K562 (cell line): ENCODE results near the gene ATP9B. TPM values are rescaled to one million over a fixed set of nuclear protein-coding genes. Genes with fewer than 3 reads are reported as not detected.

ENCODE experiments used
- ATAC-seq: fragments of 200-7000 bp; cut with Tn5 transposase; 3 replicates; pipeline ENCODE4 v1.9.1; 2020; ENCODE audit warnings: moderate library complexity
- BruUV-seq: library from RNA; stranded (reverse); fragments of 400-500 nt; replicated peaks from 2 replicates; lab custom pipeline; 2021; lab: Mats Ljungman, UMichigan
- CTCF ChIA-PET: fragments of 300-600 bp; formaldehyde crosslinking; extraction: SDS; loops from one replicate; lab custom pipeline; 2021; ENCODE audit warnings: low intra/inter-chr PET ratio; lab: Yijun Ruan, JAX
- POLR2A ChIA-PET: fragments of 300-600, 350-650 bp; sonication (Branson Sonifier 250); formaldehyde crosslinking; extraction: SDS; loops from one replicate; lab custom pipeline; 2021; ENCODE audit warnings: antibody characterized with exemption, inconsistent platforms; lab: Yijun Ruan, JAX
- DNase-seq, 4 experiments: peaks; one replicate each; pipeline versions ENCODE4 v3.0.0 to v3.0.0-alpha.2; 2011 to 2018; ENCODE audit warnings: low spot score in 3 of 4, mixed read lengths in 3 of 4; ENCODE audit errors: extremely low read depth in 1 of 4
- FAIRE-seq: peaks from 2 replicates; lab custom pipeline; 2011; peaks lifted over from hg19 to GRCh38; lab: Jason Lieb, UNC
- H2AFZ ChIP-seq: 2 replicates; pipeline ENCODE4 v1.6.0; 2011; ENCODE audit warnings: low read depth, low read length, control low read depth, inconsistent platforms
- H3K27ac ChIP-seq: fragments of 200-600 bp; 3 replicates; pipeline ENCODE4 v1.8.0; 2011; ENCODE audit warnings: low read depth, mild to moderate bottlenecking, control low read depth, inconsistent platforms, low read length, moderate library complexity, mixed read lengths; ENCODE audit errors: extremely low read depth
- H3K27me3 ChIP-seq, 2 experiments: fragments of 300-600 bp in 1 of 2; 2 replicates in 1 of 2; 3 replicates in 1 of 2; pipeline versions ENCODE4 v1.6.0 to v1.8.0; 2011; ENCODE audit warnings: inconsistent platforms in 2 of 2, low read length in 2 of 2, mild to moderate bottlenecking in 1 of 2, mixed read lengths in 1 of 2, moderate library complexity in 1 of 2; ENCODE audit not compliant: control insufficient read depth in 2 of 2, insufficient read depth in 2 of 2
- H3K36me3 ChIP-seq: fragments of 300-600 bp; 3 replicates; pipeline ENCODE4 v1.8.0; 2011; ENCODE audit warnings: mild to moderate bottlenecking, low read length, inconsistent platforms; ENCODE audit not compliant: control insufficient read depth, insufficient read depth
- H3K4me1 ChIP-seq, 2 experiments: fragments of 200-600 bp in 1 of 2; replicated peaks in 1 of 2; 2 replicates in 1 of 2; 3 replicates in 1 of 2; pipeline versions ENCODE4 v1.5.1 to v1.8.0; 2011; ENCODE audit warnings: inconsistent platforms in 2 of 2, low read length in 2 of 2, mild to moderate bottlenecking in 1 of 2, mixed read lengths in 1 of 2, moderate library complexity in 1 of 2; ENCODE audit not compliant: control insufficient read depth in 2 of 2, insufficient read depth in 2 of 2
- H3K4me2 ChIP-seq: 2 replicates; pipeline ENCODE4 v1.6.1; 2011; ENCODE audit warnings: low read length, control low read depth, inconsistent platforms, mixed read lengths; ENCODE audit not compliant: insufficient read depth
- H3K4me3 ChIP-seq: fragments of 200-600 bp; sonication (generic), shearing (Covaris generic); 2 replicates; pipeline ENCODE4 v1.5.1; 2016; ENCODE audit warnings: control low read depth, inconsistent platforms
- H3K79me2 ChIP-seq: fragments of 200-600 bp; 3 replicates; pipeline ENCODE4 v1.8.0; 2011; ENCODE audit warnings: low read length, inconsistent platforms; ENCODE audit not compliant: control insufficient read depth, insufficient read depth
- H3K9ac ChIP-seq, 2 experiments: 2 replicates each; pipeline versions ENCODE4 v1.6.0 to v1.6.1; 2011; ENCODE audit warnings: low read depth in 2 of 2, low read length in 2 of 2, control low read depth in 1 of 2, inconsistent platforms in 1 of 2, mild to moderate bottlenecking in 1 of 2, mixed read lengths in 1 of 2; ENCODE audit not compliant: insufficient read depth in 1 of 2
- H3K9me1 ChIP-seq: one replicate; pipeline ENCODE4 v1.6.0; 2011; ENCODE audit warnings: inconsistent platforms, mild to moderate bottlenecking, low read length, moderate library complexity; ENCODE audit not compliant: control insufficient read depth, insufficient read depth
- H3K9me3 ChIP-seq: replicated peaks from 2 replicates; pipeline ENCODE4 v1.5.1; 2011; ENCODE audit warnings: low read depth, low read length, inconsistent platforms; ENCODE audit not compliant: control insufficient read depth, insufficient read depth
- H4K20me1 ChIP-seq: replicated peaks from 2 replicates; pipeline ENCODE4 v1.6.1; 2011; ENCODE audit warnings: low read length, inconsistent platforms, mixed read lengths; ENCODE audit not compliant: control insufficient read depth, insufficient read depth
- IRF2 ChIP-seq: sonication (generic); formaldehyde crosslinking; IDR thresholded peaks from 2 replicates; pipeline ENCODE4 v1.8.1; 2022; ENCODE audit warnings: mild to moderate bottlenecking, missing genetic modification reagents
- NEUROD1 ChIP-seq: fragments of 150-350 bp; IDR thresholded peaks from 2 replicates; pipeline ENCODE4 v1.6.1; 2014; ENCODE audit warnings: borderline replicate concordance, low read length, low read depth; ENCODE audit not compliant: partially characterized antibody
- NR2F6 ChIP-seq: fragments of 450-650 bp; formaldehyde crosslinking; IDR thresholded peaks from 2 replicates; pipeline ENCODE4 v1.4.0; 2020; ENCODE audit warnings: mild to moderate bottlenecking
- POLR2AphosphoS5 ChIP-seq: IDR thresholded peaks from 2 replicates; pipeline ENCODE4 v1.6.1; 2011; ENCODE audit warnings: mild to moderate bottlenecking, low read depth, low read length, moderate library complexity; ENCODE audit not compliant: control insufficient read depth, insufficient read depth
- SAP30 ChIP-seq: fragments of 200-600 bp; sonication (generic); IDR thresholded peaks from 2 replicates; pipeline ENCODE4 v1.6.1; 2012; ENCODE audit warnings: borderline replicate concordance, low read depth, mild to moderate bottlenecking, moderate library complexity, low read length, control low read depth, inconsistent platforms; ENCODE audit not compliant: insufficient read depth, poor library complexity, severe bottlenecking
- TAL1 ChIP-seq: fragments of 450-650 bp; IDR thresholded peaks from 2 replicates; pipeline ENCODE4 v1.6.1; 2016; ENCODE audit warnings: mild to moderate bottlenecking
- ZNF124 ChIP-seq: sonication (generic); formaldehyde crosslinking; IDR thresholded peaks from 2 replicates; pipeline ENCODE4 v1.8.1; 2022; ENCODE audit warnings: missing genetic modification reagents
- ZNF436 ChIP-seq: fragments of 250-450, 450-650 bp; sonication (Bioruptor Pico); formaldehyde crosslinking; IDR thresholded peaks from 2 replicates; pipeline ENCODE4 v1.7.0; 2020; ENCODE audit warnings: mild to moderate bottlenecking
- ZNF507 ChIP-seq: conservative IDR thresholded peaks from 2 replicates; pipeline ENCODE4 v1.6.1; 2017; ENCODE audit warnings: missing genetic modification characterization, missing compliant biosample characterization
- ZNF511 ChIP-seq: sonication (generic); formaldehyde crosslinking; IDR thresholded peaks from 2 replicates; pipeline ENCODE4 v1.8.0; 2022; ENCODE audit warnings: mild to moderate bottlenecking, missing genetic modification reagents
- ZNF592 ChIP-seq: fragments of 450-650 bp; IDR thresholded peaks from 2 replicates; pipeline ENCODE4 v1.6.1; 2017; ENCODE audit warnings: antibody characterized with exemption, mild to moderate bottlenecking
- WGBS: fragments of 100-300 bp; shearing (Covaris generic); methylation state at CpG from one replicate; pipeline ENCODE4 v1.1.6; 2016; ENCODE audit warnings: low coverage, mixed read lengths; ENCODE audit not compliant: insufficient coverage; ENCODE audit errors: missing lambda C conversion rate; 5-methylcytosine and 5-hydroxymethylcytosine counted together
- in situ Hi-C: fragments of 300-500 bp; cut with MboI; formaldehyde crosslinking; loops from 4 replicates; pipeline ENCODE4 v1.15.0; 2018; ENCODE audit warnings: inconsistent platforms, mixed read lengths
- intact Hi-C: fragments of 100-400 bp; cut with micrococcal nuclease; formaldehyde crosslinking; loops from 2 replicates; pipeline ENCODE4 v1.14.2; 2022
- polyA plus RNA-seq, 8 experiments: library from polyadenylated mRNA; depleted of rRNA in 4 of 8; stranded (reverse) in 5 of 8; unstranded in 3 of 8; fragments of >200 nt; fragmentation: Nextera tagmentation in 2 of 8; fragmentation: Illumina TruSeq in 1 of 8; extraction: Ambion mirVana in 2 of 8; extraction: Trizol in 1 of 8; gene quantifications; 2 replicates each; pipeline versions ENCODE4 v1.2.1 to v1.2.3, GENCODE V29; 2011 to 2014; ENCODE audit warnings: inconsistent platforms in 1 of 8, missing spikeins in 1 of 8
- total RNA-seq, 7 experiments: library from RNA; depleted of rRNA in 6 of 7; stranded (reverse); fragments of >200 nt in 6 of 7; fragmentation: Illumina TruSeq in 2 of 7; extraction: Trizol in 2 of 7; gene quantifications; 2 replicates each; pipeline versions ENCODE4 v1.2.1 to v1.2.3, GENCODE V29; 2011 to 2021; ENCODE audit warnings: low replicate concordance in 1 of 7

Gene ATP9B
- total and polyA plus RNA-seq, 9 of the 15 experiments (the other 6 are each of a cell fraction or from before 2014, with no cell fraction given) = 0.66 to 13.2 (median 7.9) TPM

- Histone ChIP-seq H3K4me2 (no peak overlapping the region), H3K79me2 (peaks cover 6% of the 10 kb centered on the region; the same call in 1 of the 3 replicates), H3K9me1 (no peaks in the 10 kb centered on the region), H3K27ac (no peak overlapping the region), H3K36me3 (peaks cover 5% of the 10 kb centered on the region; the same call in 1 of the 3 replicates), H3K9ac (no peak overlapping the region), H3K4me3 (no peak overlapping the region), H3K4me1 (peaks cover 5 to 33% of the 10 kb centered on the region in 2 experiments; a peak in 4 of 5 replicates), H3K9me3 (no peaks in the 10 kb centered on the region), H2AFZ (no peak overlapping the region), H3K27me3 (no peaks in the 10 kb centered on the region), H4K20me1 (no peaks in the 10 kb centered on the region; the same call in 1 of the 2 replicates)
- TF ChIP-seq ZNF507 (no peak), TAL1 (no peak), POLR2AphosphoS5 (no peak), IRF2 (CRISPR knock-in tag) (no peak), ZNF124 (no peak), NR2F6 (CRISPR knock-in tag) (no peak), ZNF511 (no peak), NEUROD1 (no peak), SAP30 (no peak), ZNF436 (CRISPR knock-in tag) (no peak), ZNF592 (no peak)
- in situ Hi-C loops = no loop called here
- 83% methylated on average over 12 of the region's 19 CpGs for WGBS
- FAIRE-seq (no peak), DNase-seq (no peak), ATAC-seq (no peak)
- intact Hi-C loops = no loop called here
- POLR2A ChIA-PET = no interaction called here
- BruUV-seq = no TSS peak
- CTCF ChIA-PET = no interaction called here
Observed at GRCh38 chr18:79424880-79425568, 355.8 kb downstream of the ATP9B start.
